Activated CD4-positive, alpha-beta memory T cell treated with anti-CD3 and anti-CD28 coated beads, Interleukin-2, amount 10 ng/mL, durations not matched to agents 7 days and 5 days (primary cell): ENCODE data around the gene NDUFB6. TPM values are rescaled to one million over a fixed set of nuclear protein-coding genes. Genes with fewer than 3 reads are reported as not detected.
A peak's percentile ranks its signal among the peaks of the same experiment; 100 is the strongest.
"Not testable (repeated sequence)": the region's sequence is repeated elsewhere in the genome, so short reads cannot be mapped to it uniquely, and the experiment has no call there.

ENCODE experiments used
- CTCF ChIA-PET: fragments of 350-600 bp; sonication (Branson Sonifier 250); formaldehyde crosslinking; loops from one replicate; lab custom pipeline; 2021; ENCODE audit warnings: antibody characterized with exemption, inconsistent platforms; lab: Charles Lee
- POLR2A ChIA-PET: fragments of 350-600 bp; sonication (Branson Sonifier 250); formaldehyde crosslinking; loops from one replicate; lab custom pipeline; 2021; ENCODE audit warnings: antibody characterized with exemption; lab: Charles Lee
- DNase-seq: peaks from one replicate; pipeline ENCODE4 v3.0.0-alpha.2; 2020
- H3K27ac Mint-ChIP-seq: one replicate; pipeline ENCODE4 v1.8.0; 2021; ENCODE audit warnings: mild to moderate bottlenecking, mixed read lengths
- H3K27me3 Mint-ChIP-seq: one replicate; pipeline ENCODE4 v1.8.0; 2021; ENCODE audit warnings: mixed read lengths
- H3K36me3 Mint-ChIP-seq: one replicate; pipeline ENCODE4 v1.8.0; 2021; ENCODE audit warnings: low read depth, mixed read lengths
- H3K4me1 Mint-ChIP-seq: one replicate; pipeline ENCODE4 v1.8.0; 2021; ENCODE audit warnings: mixed read lengths
- H3K4me3 Mint-ChIP-seq: one replicate; pipeline ENCODE4 v1.8.0; 2021; ENCODE audit warnings: mild to moderate bottlenecking, mixed read lengths
- H3K9me3 Mint-ChIP-seq: one replicate; pipeline ENCODE4 v1.8.0; 2021; ENCODE audit warnings: mixed read lengths
- total RNA-seq, 2 experiments: library from RNA; stranded (reverse); gene quantifications; one replicate each; pipeline ENCODE4 v1.2.3, GENCODE V29; 2021

Gene NDUFB6
- total RNA-seq, 2 experiments from 2014 or later: 42.7 to 45.1 TPM

DNA sequence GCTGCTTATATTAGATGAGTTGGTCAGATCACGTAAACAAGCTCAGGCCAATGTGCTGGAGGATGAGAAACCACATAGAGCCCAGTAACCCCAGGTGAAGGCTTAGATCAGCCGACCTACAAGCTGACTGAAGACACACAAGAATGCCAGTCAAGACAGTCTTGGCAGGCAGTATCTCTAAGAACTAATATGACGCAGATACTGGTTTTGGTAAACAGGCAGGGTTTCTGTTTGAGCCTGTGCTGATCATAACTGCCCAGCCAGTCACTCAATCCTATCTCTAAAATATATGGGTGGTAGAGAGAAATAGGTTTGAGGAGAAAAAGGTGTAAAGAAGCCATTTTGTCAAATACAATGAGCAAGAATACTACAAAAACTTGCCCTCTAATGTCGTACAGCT, 39.1 kb downstream of the NDUFB6 start:
- Mint-ChIP-seq H3K27me3 (no peaks in the 10 kb centered on the region), H3K4me3 (no peak overlapping the region), H3K27ac (no peak overlapping the region), H3K9me3 (no peaks in the 10 kb centered on the region), H3K4me1 (peaks cover 2% of the 10 kb centered on the region), H3K36me3 (peaks cover 14% of the 10 kb centered on the region)
- ChIA-PET CTCF (no interaction called here), POLR2A (interaction anchor here (0.7 to 1.6 kb wide), 2 partner anchors 9 to 18 kb away, joined by 3 to 5 read pairs; partner anchors contain the start of gene SMIM27)
- no peak for DNase-seq

DNA sequence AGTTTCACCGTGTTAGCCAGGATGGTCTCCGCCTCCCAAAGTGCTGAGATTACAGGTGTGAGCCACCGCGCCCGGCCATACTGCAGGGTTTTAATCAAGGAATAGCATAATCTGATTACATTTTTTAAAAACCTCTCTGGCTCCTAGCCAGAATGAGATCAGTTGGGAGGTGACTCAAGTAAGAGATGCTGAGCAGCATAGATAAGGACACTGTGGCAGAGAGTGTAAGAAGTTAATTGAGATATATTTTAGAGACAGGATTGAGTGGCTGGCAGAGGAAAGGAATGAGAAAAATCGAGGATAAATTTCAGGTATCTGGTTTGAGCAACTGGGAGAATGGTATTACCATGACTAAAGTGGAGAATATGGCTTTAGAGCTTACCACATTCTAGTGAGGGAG, 39.6 kb downstream of the NDUFB6 start:
- CTCF ChIA-PET: no interaction called here
- H3K4me1 Mint-ChIP-seq: peaks cover 4% of the 10 kb centered on the region

DNA sequence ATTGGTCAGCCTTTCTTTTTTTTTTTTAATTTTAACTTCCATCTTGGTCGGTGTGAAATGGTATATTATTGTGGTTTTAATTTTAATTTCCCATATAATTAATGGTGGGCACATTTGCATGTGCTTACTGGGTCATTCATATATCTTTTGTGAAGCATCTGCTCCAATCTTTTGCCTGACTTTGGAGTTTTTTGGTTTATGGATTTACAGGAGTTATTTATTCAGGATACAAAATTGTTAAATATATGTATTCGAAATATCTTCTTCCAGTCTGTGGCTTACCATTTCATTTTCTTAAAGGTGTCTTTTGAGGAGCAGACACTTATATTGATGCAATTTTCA, 46.3 kb downstream of the NDUFB6 start:
- POLR2A ChIA-PET: interaction anchor here (0.9 to 3.7 kb wide), 6 partner anchors 12 to 148 kb away, joined by 3 to 57 read pairs (median 8); partner anchors contain the start of genes NDUFB6, SMIM27 and TOPORS
- H3K4me1 Mint-ChIP-seq: peaks cover 55% of the 10 kb centered on the region
- CTCF ChIA-PET: interaction anchor here (0.9 to 3.7 kb wide), 14 partner anchors 9 to 148 kb away, joined by 3 to 71 read pairs (median 6); partner anchors contain the start of genes ACO1, NDUFB6, SMIM27 and TOPORS

More for the DNA sequence above, 39.6 kb downstream of the NDUFB6 start:
- DNase-seq: no peak
- no peaks in the 10 kb centered on the region for H3K27me3 Mint-ChIP-seq
- POLR2A ChIA-PET: interaction anchor here (1.6 kb wide), 1 partner anchor 18 kb away, joined by 5 read pairs; the partner anchor contains the start of gene SMIM27
- H3K4me3 Mint-ChIP-seq: no peak overlapping the region
- H3K27ac Mint-ChIP-seq: no peak overlapping the region
- no peaks in the 10 kb centered on the region for H3K9me3 Mint-ChIP-seq
- peaks cover 14% of the 10 kb centered on the region for H3K36me3 Mint-ChIP-seq

DNA sequence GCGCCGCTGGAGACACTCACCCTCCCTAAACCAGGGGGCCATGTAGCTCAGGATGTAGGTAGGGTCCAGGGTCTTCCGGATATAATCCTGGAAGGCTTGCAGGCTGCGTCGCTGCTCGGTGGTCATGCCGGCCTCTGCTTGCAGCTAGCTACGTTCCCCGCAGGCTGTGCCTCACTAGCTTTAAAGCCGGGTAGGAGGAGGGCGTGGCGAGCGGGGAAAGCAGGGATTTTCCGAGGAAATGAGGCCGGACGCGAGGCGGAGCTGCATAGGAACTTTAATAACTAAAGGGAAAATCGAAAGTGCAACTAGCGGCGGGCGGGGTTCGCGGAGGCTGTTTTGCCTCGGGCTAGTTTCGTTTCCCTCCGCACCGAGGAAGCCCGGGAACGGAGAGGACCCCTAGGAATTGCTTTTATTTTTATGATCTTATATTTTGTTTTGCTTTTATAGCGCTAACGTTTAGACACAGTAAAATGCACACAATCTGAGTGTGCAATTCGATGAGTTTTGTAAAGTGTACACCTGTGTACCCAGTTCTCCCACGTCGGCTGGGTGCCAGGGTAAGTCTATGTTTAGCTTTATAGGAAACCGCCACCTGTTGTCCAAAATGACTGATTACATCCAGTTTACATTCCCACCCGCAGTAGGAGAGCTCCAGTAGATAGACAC, 46.8 kb downstream of the NDUFB6 start, which contains the start of gene RIGI:
Gene RIGI (minus strand): TSS at position 156 of the 666 bp plus-strand sequence. CDS start 30 bp downstream, at position 126.
- DNase-seq: peak; percentile 83
- ChIA-PET CTCF (interaction anchor here (0.9 to 3.7 kb wide), 17 partner anchors 10 to 148 kb away, joined by 3 to 71 read pairs (median 5); partner anchors contain the start of genes ACO1, NDUFB6, SMIM27 and TOPORS), POLR2A (interaction anchor here (0.5 to 3.7 kb wide), 13 partner anchors 10 to 761 kb away, joined by 3 to 57 read pairs (median 5); partner anchors contain the start of genes ACO1, APTX, DNAJA1 and NDUFB6)
- no peaks in the 10 kb centered on the region for H3K27me3 Mint-ChIP-seq
- H3K4me3 Mint-ChIP-seq: peak within 1 kb of the TSS; percentile 96
- peaks cover 60% of the 10 kb centered on the region for H3K4me1 Mint-ChIP-seq
- H3K36me3 Mint-ChIP-seq: peaks cover 46% of the 10 kb centered on the region
- peaks cover 11% of the 10 kb centered on the region for H3K9me3 Mint-ChIP-seq
- H3K27ac Mint-ChIP-seq: peak within 1 kb of the TSS; percentile 88

More for the DNA sequence above, 46.3 kb downstream of the NDUFB6 start:
- no peak for DNase-seq
- Mint-ChIP-seq H3K36me3 (peaks cover 41% of the 10 kb centered on the region), H3K4me3 (peak overlapping the region; percentile 96), H3K27ac (peak overlapping the region; percentile 88), H3K9me3 (peaks cover 11% of the 10 kb centered on the region), H3K27me3 (no peaks in the 10 kb centered on the region)

DNA sequence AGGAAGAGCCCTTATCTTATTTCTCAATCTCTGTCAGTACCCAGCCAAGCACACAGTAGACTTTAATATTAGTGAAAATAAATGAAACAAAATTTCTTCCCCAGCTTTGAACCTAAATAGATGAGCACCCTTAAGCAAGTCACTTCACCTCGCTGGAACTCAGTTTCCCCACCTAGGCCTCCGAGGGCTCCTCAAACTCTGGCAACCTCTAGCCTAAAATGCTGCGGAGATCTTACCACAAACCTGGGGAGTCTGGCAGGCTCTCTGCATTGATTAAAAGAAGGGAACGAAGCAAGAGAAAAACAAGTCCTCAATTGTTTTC, 47.3 kb downstream of the NDUFB6 start:
- POLR2A ChIA-PET: interaction anchor here (0.5 to 3.7 kb wide), 13 partner anchors 9 to 762 kb away, joined by 3 to 57 read pairs (median 5); partner anchors contain the start of genes ACO1, APTX, DNAJA1 and NDUFB6
- peaks cover 58% of the 10 kb centered on the region for H3K4me1 Mint-ChIP-seq
- H3K4me3 Mint-ChIP-seq: peak overlapping the region; percentile 96
- no peak for DNase-seq
- CTCF ChIA-PET: interaction anchor here (1.0 to 3.7 kb wide), 14 partner anchors 14 to 147 kb away, joined by 3 to 71 read pairs (median 6); partner anchors contain the start of genes ACO1, NDUFB6, SMIM27 and TOPORS
- H3K27me3 Mint-ChIP-seq: no peaks in the 10 kb centered on the region
- H3K27ac Mint-ChIP-seq: peak overlapping the region; percentile 88
- H3K36me3 Mint-ChIP-seq: peaks cover 43% of the 10 kb centered on the region
- peaks cover 11% of the 10 kb centered on the region for H3K9me3 Mint-ChIP-seq

DNA sequence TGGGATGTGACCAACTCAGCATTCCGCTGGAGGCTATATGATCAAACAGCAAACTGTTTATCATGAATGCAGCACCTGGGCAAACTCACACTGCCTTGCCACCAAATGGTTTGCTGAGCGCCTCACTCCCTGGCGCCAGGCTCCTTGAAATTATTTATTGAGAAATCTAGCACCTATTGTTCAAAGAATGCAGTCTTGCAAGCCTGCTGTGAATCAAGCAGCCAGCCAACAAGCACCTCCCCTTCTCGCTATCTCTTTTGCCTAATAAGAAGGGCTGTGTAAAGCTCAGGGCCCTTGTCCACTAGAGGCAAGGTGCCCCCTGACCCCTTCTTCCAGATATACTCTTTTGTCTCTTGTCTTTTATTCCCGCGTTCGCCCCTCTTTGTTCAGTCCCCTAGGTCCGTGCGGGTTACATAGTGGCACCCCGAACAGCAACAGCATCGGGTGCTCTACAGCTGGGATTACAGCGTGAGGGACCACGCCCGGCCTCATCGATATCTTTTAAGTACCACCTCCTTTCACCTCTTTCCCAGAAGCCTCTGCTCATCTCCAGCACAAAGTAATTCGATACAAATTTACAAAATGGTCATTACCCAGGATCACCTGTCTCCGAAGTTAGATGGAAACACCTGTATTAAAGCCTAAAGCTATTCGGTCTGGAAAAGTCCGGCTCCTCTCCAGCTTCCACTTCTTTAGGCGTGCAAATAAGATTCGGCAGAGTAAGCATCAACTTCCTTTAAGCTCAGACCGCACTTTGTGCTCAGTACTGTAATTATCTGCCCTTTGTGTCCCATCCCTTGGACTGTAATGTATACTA, 47.9 kb downstream of the NDUFB6 start:
- DNase-seq: peak; percentile 44
- Mint-ChIP-seq H3K4me1 (peaks cover 60% of the 10 kb centered on the region), H3K36me3 (peaks cover 48% of the 10 kb centered on the region), H3K27ac (peak overlapping the region; percentile 88), H3K27me3 (no peaks in the 10 kb centered on the region), H3K4me3 (peak overlapping the region; percentile 96), H3K9me3 (peaks cover 11% of the 10 kb centered on the region)
- ChIA-PET CTCF (interaction anchor here (1.0 to 3.7 kb wide), 12 partner anchors 13 to 147 kb away, joined by 4 to 71 read pairs (median 10); partner anchors contain the start of genes ACO1, NDUFB6, SMIM27 and TOPORS), POLR2A (interaction anchor here (0.5 to 3.7 kb wide), 13 partner anchors 9 to 762 kb away, joined by 3 to 57 read pairs (median 5); partner anchors contain the start of genes ACO1, APTX, DNAJA1 and NDUFB6)

DNA sequence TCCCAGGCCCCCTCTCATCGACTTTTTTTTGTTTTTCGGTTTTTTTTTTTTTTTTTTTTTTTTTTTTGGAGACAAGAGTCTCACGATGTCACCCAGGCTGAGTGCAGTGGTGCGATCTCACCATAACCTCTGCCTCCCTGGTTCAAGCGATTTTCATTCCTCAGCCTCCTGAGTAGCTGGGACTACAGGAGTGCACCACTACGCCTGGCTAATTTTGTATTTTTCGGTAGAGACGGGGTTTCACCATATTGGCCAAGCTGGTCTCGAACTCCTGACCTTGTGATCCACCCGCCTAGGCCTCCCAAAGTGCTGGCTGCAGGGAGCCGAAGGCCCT, 48.4 kb downstream of the NDUFB6 start:
- Mint-ChIP-seq H3K4me1 (peaks cover 60% of the 10 kb centered on the region), H3K9me3 (peaks cover 11% of the 10 kb centered on the region), H3K36me3 (peaks cover 48% of the 10 kb centered on the region), H3K27ac (peak overlapping the region; percentile 38), H3K4me3 (peak overlapping the region; percentile 96)
- POLR2A ChIA-PET: interaction anchor here (0.7 to 3.7 kb wide), 6 partner anchors 8 to 140 kb away, joined by 3 to 57 read pairs (median 9); partner anchors contain the start of genes ACO1, NDUFB6, SMIM27 and TOPORS
- DNase-seq, H3K27me3 Mint-ChIP-seq: not testable (repeated sequence)
- CTCF ChIA-PET: interaction anchor here (2.5 to 3.7 kb wide), 5 partner anchors 16 to 146 kb away, joined by 14 to 71 read pairs (median 35); partner anchors contain the start of genes NDUFB6, SMIM27 and TOPORS

DNA sequence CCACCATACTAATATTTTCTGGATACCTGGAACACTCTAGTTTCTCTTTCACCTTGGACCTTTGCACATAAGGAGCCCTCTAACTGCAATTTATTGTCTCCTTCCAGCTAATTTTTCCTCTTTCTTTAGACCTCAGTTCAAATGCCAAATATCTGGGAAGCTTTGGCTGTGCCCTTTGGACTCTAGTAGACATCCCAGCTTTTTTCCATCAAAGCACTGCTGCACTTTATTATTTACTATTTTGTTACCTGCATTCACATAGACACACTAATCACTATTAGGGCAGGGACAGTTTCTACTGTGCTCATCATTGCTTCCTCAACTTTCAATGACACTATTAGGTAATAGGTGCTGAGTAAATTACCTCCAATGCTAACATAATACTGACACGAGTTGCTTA, 49.0 kb downstream of the NDUFB6 start:
- peaks cover 53% of the 10 kb centered on the region for H3K36me3 Mint-ChIP-seq
- no peak for DNase-seq
- H3K4me1 Mint-ChIP-seq: peaks cover 60% of the 10 kb centered on the region
- ChIA-PET POLR2A (interaction anchor here (2.3 to 3.7 kb wide), 2 partner anchors 26 to 140 kb away, joined by 12 to 57 read pairs; partner anchors contain the start of genes ACO1, SMIM27 and TOPORS), CTCF (interaction anchor here (3.7 kb wide), 1 partner anchor 145 kb away, joined by 71 read pairs; no protein-coding TSS in a partner anchor)
- H3K9me3 Mint-ChIP-seq: peaks cover 11% of the 10 kb centered on the region
- peak overlapping the region; percentile 96 for H3K4me3 Mint-ChIP-seq
- H3K27me3 Mint-ChIP-seq: no peaks in the 10 kb centered on the region
- H3K27ac Mint-ChIP-seq: no peak overlapping the region

DNA sequence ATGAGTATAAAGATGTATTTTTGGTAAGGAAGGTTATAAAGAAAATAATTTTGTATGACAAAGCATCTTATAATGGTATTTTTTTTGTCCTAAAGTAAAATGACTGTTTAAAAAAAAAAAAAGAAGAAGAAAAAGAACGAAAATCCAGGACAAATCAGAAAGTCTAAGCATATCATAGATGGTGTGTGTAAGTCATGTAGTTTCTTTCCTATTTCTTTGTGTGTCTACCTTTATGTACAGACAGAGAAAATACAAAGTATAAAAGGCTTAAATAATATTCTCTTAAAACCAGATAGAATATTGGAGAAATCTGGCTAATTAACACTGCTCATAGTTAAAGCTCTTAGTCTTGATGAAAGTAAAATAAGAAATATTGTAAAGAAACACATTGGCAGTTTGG, 54.7 kb downstream of the NDUFB6 start:
- Mint-ChIP-seq H3K27ac (no peak overlapping the region), H3K27me3 (no peaks in the 10 kb centered on the region), H3K4me3 (no peak overlapping the region), H3K9me3 (peaks cover 20% of the 10 kb centered on the region), H3K4me1 (peaks cover 34% of the 10 kb centered on the region), H3K36me3 (peaks cover 86% of the 10 kb centered on the region)
- ChIA-PET POLR2A (no interaction called here), CTCF (no interaction called here)
- DNase-seq: no peak

DNA sequence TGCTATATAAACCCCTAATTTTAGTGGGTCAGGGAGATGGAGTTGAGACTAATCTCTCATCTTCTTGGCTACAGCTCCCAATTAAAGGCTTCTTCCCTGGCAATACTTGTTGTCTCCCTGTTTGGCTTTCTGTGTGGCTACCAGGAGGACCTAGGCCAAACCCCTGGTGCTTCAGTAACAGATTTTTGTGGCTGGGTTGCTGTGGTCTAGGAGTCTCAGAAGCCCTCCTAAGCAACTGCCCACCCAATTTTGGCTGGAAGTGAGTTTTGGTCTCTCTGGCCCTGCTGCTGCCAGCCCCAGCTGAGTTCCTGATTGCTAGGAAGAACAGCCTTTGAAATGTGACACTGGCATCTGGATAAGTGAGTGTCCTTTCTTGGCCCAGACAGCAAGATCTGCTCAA, 56.7 kb downstream of the NDUFB6 start:
- ChIA-PET POLR2A (interaction anchor here (1.0 kb wide), 1 partner anchor 9 kb away, joined by 4 read pairs; the partner anchor contains the start of gene RIGI), CTCF (no interaction called here)
- Mint-ChIP-seq H3K9me3 (peaks cover 14% of the 10 kb centered on the region), H3K4me1 (peaks cover 30% of the 10 kb centered on the region), H3K36me3 (peaks cover 83% of the 10 kb centered on the region), H3K4me3 (no peak overlapping the region), H3K27me3 (no peaks in the 10 kb centered on the region), H3K27ac (no peak overlapping the region)
- no peak for DNase-seq

DNA sequence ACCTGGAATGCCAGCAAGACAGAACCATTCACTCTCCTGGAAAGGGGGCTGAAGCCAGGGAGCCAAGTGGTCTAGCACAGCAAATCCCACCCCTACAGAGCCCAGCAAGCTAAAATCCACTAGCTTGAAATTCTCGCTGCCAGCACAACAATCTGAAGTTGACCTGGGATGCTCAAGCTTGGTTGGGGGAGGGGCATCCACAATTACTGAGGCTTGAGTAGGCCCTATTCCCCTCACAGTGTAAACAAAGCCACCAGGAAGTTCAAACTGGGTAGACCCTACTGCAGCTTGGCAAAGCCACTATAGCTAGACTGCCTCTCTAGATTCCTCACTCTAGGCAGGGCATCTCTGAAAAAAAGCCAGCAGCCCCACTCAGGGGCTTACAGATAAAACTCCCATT, 64.2 kb downstream of the NDUFB6 start:
- Mint-ChIP-seq H3K9me3 (no peaks in the 10 kb centered on the region), H3K36me3 (peaks cover 38% of the 10 kb centered on the region), H3K4me1 (peaks cover 33% of the 10 kb centered on the region), H3K27ac (no peak overlapping the region), H3K4me3 (no peak overlapping the region), H3K27me3 (no peaks in the 10 kb centered on the region)
- DNase-seq: no peak
- ChIA-PET CTCF (interaction anchor here (4.3 kb wide), 1 partner anchor 17 kb away, joined by 18 read pairs; the partner anchor contains the start of gene RIGI), POLR2A (interaction anchor here (0.9 to 2.2 kb wide), 2 partner anchors 17 to 43 kb away, joined by 3 to 6 read pairs; no protein-coding TSS in a partner anchor)

DNA sequence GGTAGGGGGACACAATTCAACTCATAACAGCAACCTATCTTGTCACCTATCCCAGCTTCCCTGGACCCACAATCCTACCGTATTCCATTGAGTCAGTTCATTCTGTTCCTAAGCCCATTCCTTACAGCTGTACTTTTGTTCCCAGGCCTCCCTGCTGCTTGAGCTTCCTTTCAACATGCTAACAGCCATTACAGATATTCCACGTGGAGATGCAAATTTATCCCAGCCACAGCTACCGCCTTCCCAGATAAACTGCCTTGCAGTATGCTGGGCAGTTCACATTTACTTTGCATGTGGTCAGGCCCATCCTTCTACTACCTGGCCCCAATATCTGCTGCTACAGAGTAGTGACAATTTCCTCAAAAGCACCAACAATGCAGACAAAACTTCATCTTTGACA, 70.0 kb downstream of the NDUFB6 start:
- ChIA-PET CTCF (interaction anchor here (1.1 kb wide), 1 partner anchor 124 kb away, joined by 4 read pairs; no protein-coding TSS in a partner anchor), POLR2A (interaction anchor here (0.5 kb wide), 1 partner anchor 33 kb away, joined by 4 read pairs; no protein-coding TSS in a partner anchor)
- Mint-ChIP-seq H3K27ac (no peak overlapping the region), H3K4me1 (no peaks in the 10 kb centered on the region), H3K9me3 (no peaks in the 10 kb centered on the region), H3K36me3 (peaks cover 43% of the 10 kb centered on the region), H3K27me3 (no peaks in the 10 kb centered on the region), H3K4me3 (no peak overlapping the region)
- DNase-seq: no peak
